Loucy (cell line): ENCODE results near the gene ATP1B3.

Experiments used
- H2AFZ ChIP-seq: fragments of 200-600 bp; sonication (generic); 2 replicates; pipeline ENCODE4 v1.6.0; 2016; ENCODE audit warnings: antibody characterized with exemption, mild to moderate bottlenecking, low read length, moderate library complexity
- H3F3A ChIP-seq: fragments of 200-600 bp; 2 replicates; pipeline ENCODE4 v1.6.0; 2016; ENCODE audit warnings: antibody characterized with exemption, low read depth, mild to moderate bottlenecking
- H3K27me3 ChIP-seq: fragments of 200-600 bp; sonication (generic); 2 replicates; pipeline ENCODE4 v1.6.1; 2014; ENCODE audit warnings: low read length, mild to moderate bottlenecking; ENCODE audit not compliant: insufficient read depth, poor library complexity, severe bottlenecking
- H3K36me3 ChIP-seq: fragments of 200-600 bp; sonication (generic); 2 replicates; pipeline ENCODE4 v1.6.1; 2016; ENCODE audit warnings: low read length; ENCODE audit not compliant: insufficient read depth
- H3K4me1 ChIP-seq: fragments of 200-600 bp; sonication (generic); 2 replicates; pipeline ENCODE4 v1.5.1; 2014; ENCODE audit warnings: low read length, mild to moderate bottlenecking; ENCODE audit not compliant: insufficient read depth, poor library complexity, severe bottlenecking
- H3K4me2 ChIP-seq: fragments of 200-600 bp; sonication (generic); 2 replicates; pipeline ENCODE4 v1.6.0; 2014; ENCODE audit warnings: antibody characterized with exemption, low read length, low read depth, mild to moderate bottlenecking; ENCODE audit not compliant: poor library complexity, severe bottlenecking
- H3K4me3 ChIP-seq: fragments of 200-600 bp; sonication (generic); 2 replicates; pipeline ENCODE4 v1.5.1; 2014; ENCODE audit warnings: low read length, mild to moderate bottlenecking, mixed read lengths; ENCODE audit not compliant: poor library complexity, severe bottlenecking
- H3K79me2 ChIP-seq: fragments of 200-600 bp; sonication (generic); 2 replicates; pipeline ENCODE4 v1.6.1; 2014; ENCODE audit warnings: low read length; ENCODE audit not compliant: insufficient read depth
- H3K9ac ChIP-seq: fragments of 200-600 bp; sonication (generic); 2 replicates; pipeline ENCODE4 v1.6.0; 2014; ENCODE audit warnings: mild to moderate bottlenecking, low read depth, low read length, moderate library complexity; ENCODE audit not compliant: poor library complexity, severe bottlenecking
- H3K9me2 ChIP-seq: fragments of 200-600 bp; sonication (generic); replicated peaks from 2 replicates; pipeline ENCODE4 v1.6.1; 2016; ENCODE audit warnings: low read depth, low read length, mixed read lengths
- H3K9me3 ChIP-seq: fragments of 200-600 bp; sonication (generic); 2 replicates; pipeline ENCODE4 v1.6.1; 2014; ENCODE audit warnings: mild to moderate bottlenecking, antibody characterized with exemption, low read length, low read depth; ENCODE audit not compliant: insufficient read depth
- H4K20me1 ChIP-seq: fragments of 200-600 bp; sonication (generic); 2 replicates; pipeline ENCODE4 v1.6.0; 2014; ENCODE audit warnings: antibody characterized with exemption, low read length, mild to moderate bottlenecking; ENCODE audit not compliant: insufficient read depth, poor library complexity, severe bottlenecking
- EZH2phosphoT487 ChIP-seq: fragments of 200-600 bp; IDR thresholded peaks from 2 replicates; pipeline ENCODE4 v1.6.1; 2018; ENCODE audit warnings: antibody characterized with exemption, mild to moderate bottlenecking, moderate library complexity, borderline replicate concordance
- TF ChIP-seq, protein P1 (sequence below): fragments of 200-600 bp; sonication (generic); conservative IDR thresholded peaks from 2 replicates; pipeline ENCODE4 v1.5.1; 2014; ENCODE audit warnings: mild to moderate bottlenecking, antibody characterized with exemption, low read length

Gene ATP1B3

DNA sequence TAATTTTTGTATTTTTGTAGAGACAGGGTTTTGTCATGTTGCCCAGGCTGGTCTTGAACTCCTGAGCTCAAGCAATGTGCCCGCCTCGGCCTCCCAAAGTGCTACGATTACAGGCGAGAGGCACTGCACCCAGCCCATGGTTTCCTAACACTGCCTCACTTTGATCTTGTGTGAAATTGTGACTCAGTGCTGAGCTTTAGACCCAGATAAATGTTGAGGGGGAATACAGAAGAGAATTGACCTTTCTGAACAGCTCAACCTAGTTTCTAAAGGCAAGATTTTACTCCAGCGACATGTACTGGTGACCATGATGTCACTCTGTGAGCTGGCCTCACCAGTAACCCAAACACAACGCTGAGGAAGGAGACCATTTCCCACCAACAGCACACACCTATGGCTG lies 73.5 kb downstream of the ATP1B3 start:
- peaks cover 13% of the 10 kb centered on the region for H4K20me1 ChIP-seq

DNA sequence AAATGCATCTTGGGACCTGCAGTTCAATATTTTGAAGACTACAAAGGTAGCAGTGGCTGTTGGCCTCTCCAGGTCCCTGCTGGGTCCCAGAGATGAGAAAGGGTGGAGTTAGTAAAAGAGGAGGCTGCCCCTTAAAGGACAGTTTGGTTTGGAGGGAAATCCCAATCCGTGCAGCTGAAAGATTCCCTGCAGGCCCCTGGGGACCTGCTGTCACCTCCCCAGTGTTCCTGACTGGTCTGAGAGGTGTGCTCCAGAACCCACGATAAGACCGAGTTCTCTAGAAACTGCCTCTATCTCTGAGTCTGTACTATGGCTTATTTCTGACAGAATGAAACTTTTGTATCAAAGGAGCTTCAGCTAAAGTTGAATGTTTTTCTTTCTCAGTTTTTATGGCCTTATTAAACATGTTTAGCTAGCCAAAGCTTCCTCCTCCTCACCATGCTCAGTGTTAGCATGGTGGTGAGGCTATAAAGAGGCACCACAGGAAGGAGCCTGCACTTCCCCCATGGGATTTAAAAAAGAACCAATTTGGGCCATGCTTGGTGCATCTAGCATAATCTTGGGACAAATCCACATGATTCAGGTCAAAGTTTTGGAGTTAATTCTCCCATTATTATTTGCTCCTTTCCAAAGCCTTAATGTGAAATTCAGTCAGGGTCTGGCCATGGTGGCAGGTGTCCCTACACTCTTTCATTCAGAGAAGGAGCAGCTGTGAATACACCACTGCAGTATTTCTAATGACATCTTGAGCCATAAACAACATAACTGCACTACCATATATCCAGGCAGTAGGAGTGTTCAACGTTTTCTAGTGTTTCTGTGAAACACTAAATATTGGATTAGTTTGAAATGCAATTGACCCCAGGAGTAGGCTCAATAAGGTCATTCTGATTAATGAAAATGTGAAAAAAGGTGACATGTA lies 74.4 kb downstream of the ATP1B3 start:
- H2AFZ ChIP-seq = no peak overlapping the region
- H4K20me1 ChIP-seq = peaks cover 16% of the 10 kb centered on the region
- peaks cover 26% of the 10 kb centered on the region; the same call in 1 of the 2 replicates for H3K36me3 ChIP-seq
- peaks cover 6% of the 10 kb centered on the region; the same call in 1 of the 2 replicates for H3F3A ChIP-seq
- H3K4me3 ChIP-seq = peak overlapping the region; percentile 12
- TF ChIP-seq, protein P1, sequence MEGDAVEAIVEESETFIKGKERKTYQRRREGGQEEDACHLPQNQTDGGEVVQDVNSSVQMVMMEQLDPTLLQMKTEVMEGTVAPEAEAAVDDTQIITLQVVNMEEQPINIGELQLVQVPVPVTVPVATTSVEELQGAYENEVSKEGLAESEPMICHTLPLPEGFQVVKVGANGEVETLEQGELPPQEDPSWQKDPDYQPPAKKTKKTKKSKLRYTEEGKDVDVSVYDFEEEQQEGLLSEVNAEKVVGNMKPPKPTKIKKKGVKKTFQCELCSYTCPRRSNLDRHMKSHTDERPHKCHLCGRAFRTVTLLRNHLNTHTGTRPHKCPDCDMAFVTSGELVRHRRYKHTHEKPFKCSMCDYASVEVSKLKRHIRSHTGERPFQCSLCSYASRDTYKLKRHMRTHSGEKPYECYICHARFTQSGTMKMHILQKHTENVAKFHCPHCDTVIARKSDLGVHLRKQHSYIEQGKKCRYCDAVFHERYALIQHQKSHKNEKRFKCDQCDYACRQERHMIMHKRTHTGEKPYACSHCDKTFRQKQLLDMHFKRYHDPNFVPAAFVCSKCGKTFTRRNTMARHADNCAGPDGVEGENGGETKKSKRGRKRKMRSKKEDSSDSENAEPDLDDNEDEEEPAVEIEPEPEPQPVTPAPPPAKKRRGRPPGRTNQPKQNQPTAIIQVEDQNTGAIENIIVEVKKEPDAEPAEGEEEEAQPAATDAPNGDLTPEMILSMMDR = no peak
- TF ChIP-seq EZH2phosphoT487 = no peak; the same call in 1 of the 2 replicates
- no peaks in the 10 kb centered on the region for H3K9me2 ChIP-seq
- peak overlapping the region; percentile 63 for H3K4me2 ChIP-seq
- 0 out of 2 replicates have a peak, but pooled peaks cover 3% of the 10 kb centered on the region for H3K79me2 ChIP-seq
- no peak overlapping the region for H3K9ac ChIP-seq
- no peaks in the 10 kb centered on the region for H3K27me3 ChIP-seq
- H3K4me1 ChIP-seq = peaks cover 54% of the 10 kb centered on the region
- no peaks in the 10 kb centered on the region for H3K9me3 ChIP-seq

More for the DNA sequence above, 73.5 kb downstream of the ATP1B3 start:
- Histone ChIP-seq H3F3A (peaks cover 6% of the 10 kb centered on the region; the same call in 1 of the 2 replicates), H3K27me3 (no peaks in the 10 kb centered on the region), H3K9ac (no peak overlapping the region), H3K9me2 (no peaks in the 10 kb centered on the region), H3K4me2 (peak overlapping the region; percentile 63), H3K4me3 (peak overlapping the region; percentile 12), H3K9me3 (no peaks in the 10 kb centered on the region), H3K36me3 (peaks cover 23% of the 10 kb centered on the region; the same call in 1 of the 2 replicates), H2AFZ (no peak overlapping the region), H3K4me1 (peaks cover 47% of the 10 kb centered on the region), H3K79me2 (0 out of 2 replicates have a peak, but pooled peaks cover 3% of the 10 kb centered on the region)
- no peak for TF ChIP-seq EZH2phosphoT487
- TF ChIP-seq, protein P1 = no peak

DNA sequence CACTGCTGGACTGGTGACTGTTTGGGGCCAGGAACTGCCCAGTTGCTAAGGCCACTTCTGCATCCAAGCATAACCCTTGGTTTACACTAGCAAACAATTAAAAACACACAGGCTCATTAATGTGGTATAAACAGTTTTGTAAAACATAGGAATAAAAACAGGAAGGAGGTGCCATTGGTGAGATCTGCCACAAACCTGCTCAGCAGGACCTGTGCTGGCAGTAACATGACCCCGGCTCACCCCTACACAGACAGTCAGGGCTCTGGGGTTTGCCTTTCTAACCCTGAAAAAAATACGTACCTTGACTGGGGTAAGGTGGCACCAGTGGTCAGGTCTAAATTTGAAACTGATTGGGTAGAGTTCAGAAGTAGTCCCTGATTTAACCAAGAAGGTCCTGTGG lies 76.2 kb downstream of the ATP1B3 start:
- Histone ChIP-seq H3K4me1 (peaks cover 54% of the 10 kb centered on the region), H3F3A (peaks cover 6% of the 10 kb centered on the region; the same call in 1 of the 2 replicates), H2AFZ (no peak overlapping the region), H3K36me3 (peaks cover 43% of the 10 kb centered on the region; the same call in 1 of the 2 replicates), H3K4me2 (no peak overlapping the region), H4K20me1 (peaks cover 16% of the 10 kb centered on the region), H3K9me3 (no peaks in the 10 kb centered on the region), H3K9ac (no peak overlapping the region), H3K9me2 (no peaks in the 10 kb centered on the region), H3K79me2 (0 out of 2 replicates have a peak, but pooled peaks cover 3% of the 10 kb centered on the region), H3K4me3 (no peak overlapping the region), H3K27me3 (no peaks in the 10 kb centered on the region)
- no peak for TF ChIP-seq EZH2phosphoT487
- TF ChIP-seq, protein P1 = no peak
